GM23338 (cell line): ENCODE measurements around the gene SPIRE2. TPM values are rescaled to one million over a fixed set of nuclear protein-coding genes. Genes with fewer than 3 reads are reported as not detected.

Experiments
- ATAC-seq: fragments of 200-7000 bp; cut with Tn5 transposase; 3 replicates; pipeline ENCODE4 v1.9.1; 2020
- DNase-seq: peaks from one replicate; pipeline ENCODE4 v3.0.0-alpha.2; 2015; ENCODE audit warnings: low spot score
- H2AFZ ChIP-seq: fragments of 200-600 bp; sonication (generic); 2 replicates; pipeline ENCODE4 v1.8.0; 2016; ENCODE audit warnings: antibody characterized with exemption, mild to moderate bottlenecking, moderate library complexity
- H3F3A ChIP-seq: fragments of 200-600 bp; sonication (generic); replicated peaks from 2 replicates; pipeline ENCODE4 v1.8.0; 2017; ENCODE audit warnings: antibody characterized with exemption, mixed run types, low read depth
- H3K27ac ChIP-seq: fragments of 200-600 bp; sonication (generic); 2 replicates; pipeline ENCODE4 v1.6.1; 2016; ENCODE audit warnings: low read depth
- H3K27me3 ChIP-seq: fragments of 200-600 bp; sonication (generic); 2 replicates; pipeline ENCODE4 v1.8.0; 2016; ENCODE audit warnings: mild to moderate bottlenecking, mixed run types, moderate library complexity; ENCODE audit not compliant: insufficient read depth
- H3K36me3 ChIP-seq: fragments of 200-600 bp; sonication (generic); 2 replicates; pipeline ENCODE4 v1.8.0; 2016; ENCODE audit warnings: mild to moderate bottlenecking; ENCODE audit not compliant: insufficient read depth
- H3K4me1 ChIP-seq: fragments of 200-600 bp; sonication (generic); 2 replicates; pipeline ENCODE4 v1.8.0; 2016; ENCODE audit warnings: mild to moderate bottlenecking, moderate library complexity; ENCODE audit not compliant: insufficient read depth
- H3K4me2 ChIP-seq: fragments of 200-600 bp; sonication (generic); 2 replicates; pipeline ENCODE4 v1.7.1; 2017; ENCODE audit warnings: mixed run types
- H3K4me3 ChIP-seq: fragments of 200-600 bp; sonication (generic); 2 replicates; pipeline ENCODE4 v1.6.1; 2016; ENCODE audit warnings: mixed run types
- H3K79me2 ChIP-seq: fragments of 200-600 bp; sonication (generic); replicated peaks from 2 replicates; pipeline ENCODE4 v1.8.0; 2017; ENCODE audit warnings: mild to moderate bottlenecking; ENCODE audit not compliant: insufficient read depth
- H3K9me2 ChIP-seq: fragments of 200-600 bp; sonication (generic); 2 replicates; pipeline ENCODE4 v1.8.0; 2017; ENCODE audit not compliant: insufficient read depth
- H4K20me1 ChIP-seq: fragments of 200-600 bp; sonication (generic); replicated peaks from 2 replicates; pipeline ENCODE4 v1.8.0; 2017; ENCODE audit warnings: mild to moderate bottlenecking; ENCODE audit not compliant: insufficient read depth
- H3K27ac Mint-ChIP-seq: 2 replicates; pipeline ENCODE4 v1.8.0; 2020; ENCODE audit warnings: inconsistent platforms, mild to moderate bottlenecking, moderate library complexity, mixed read lengths
- H3K27me3 Mint-ChIP-seq: 3 replicates; pipeline ENCODE4 v1.8.0; 2022; ENCODE audit warnings: low read depth, mild to moderate bottlenecking, moderate library complexity, mixed read lengths, inconsistent platforms; ENCODE audit not compliant: insufficient read depth, poor library complexity
- H3K36me3 Mint-ChIP-seq: 3 replicates; pipeline ENCODE4 v1.8.0; 2021; ENCODE audit warnings: low read depth, mild to moderate bottlenecking, inconsistent platforms, moderate library complexity, mixed read lengths
- H3K4me1 Mint-ChIP-seq: 3 replicates; pipeline ENCODE4 v1.8.0; 2020; ENCODE audit warnings: mild to moderate bottlenecking, inconsistent platforms, mixed read lengths
- H3K4me3 Mint-ChIP-seq: 3 replicates; pipeline ENCODE4 v1.8.0; 2021; ENCODE audit warnings: moderate library complexity, mild to moderate bottlenecking, inconsistent platforms, mixed read lengths
- H3K9me3 Mint-ChIP-seq: 3 replicates; pipeline ENCODE4 v1.8.0; 2020; ENCODE audit warnings: moderate library complexity, mild to moderate bottlenecking, inconsistent platforms, mixed read lengths
- EZH2phosphoT487 ChIP-seq: fragments of 200-600 bp; sonication (generic); IDR thresholded peaks from one replicate; pipeline ENCODE4 v1.8.1; 2018; ENCODE audit warnings: antibody characterized with exemption; ENCODE audit not compliant: unreplicated experiment
- JUNB ChIP-seq: IDR thresholded peaks from one replicate; pipeline ENCODE4 v1.6.1; 2016; ENCODE audit warnings: antibody characterized with exemption; ENCODE audit not compliant: unreplicated experiment
- POLR2AphosphoS5 ChIP-seq: IDR thresholded peaks from 2 replicates; pipeline ENCODE4 v1.6.1; 2016; ENCODE audit warnings: antibody characterized with exemption, low read depth
- STAT1 ChIP-seq: IDR thresholded peaks from one replicate; pipeline ENCODE4 v1.6.1; 2016; ENCODE audit warnings: antibody characterized with exemption; ENCODE audit not compliant: unreplicated experiment
- ZNF114 ChIP-seq: fragments of 250-450 bp; sonication (Bioruptor Pico); IDR thresholded peaks from 2 replicates; pipeline ENCODE4 v1.5.0; 2020; ENCODE audit warnings: mild to moderate bottlenecking, moderate library complexity
- polyA plus RNA-seq: library from polyadenylated mRNA; unstranded; fragments of >200 nt; fragmentation: Nextera tagmentation; extraction: Ambion mirVana; gene quantifications from 2 replicates; pipeline ENCODE4 v1.2.1, GENCODE V29; 2016
- total RNA-seq: library from RNA; depleted of rRNA; stranded (reverse); fragments of >200 nt; shearing (Covaris generic); gene quantifications from 2 replicates; pipeline ENCODE4 v1.2.3, GENCODE V29; 2014
- TF ChIP-seq, protein P1 (sequence below): fragments of 250-450 bp; sonication (Bioruptor Pico); IDR thresholded peaks from 2 replicates; pipeline ENCODE4 v1.5.0; 2020; ENCODE audit warnings: mild to moderate bottlenecking, moderate library complexity
- TF ChIP-seq, protein P2 (sequence below), 2 experiments: fragments of 200-600 bp in 1 of 2; sonication (generic) in 1 of 2; conservative IDR thresholded peaks; 2 replicates each; pipeline versions ENCODE4 v1.5.1 to v1.6.1; 2016 to 2017; ENCODE audit warnings: antibody characterized with exemption in 2 of 2, low read depth in 2 of 2, mild to moderate bottlenecking in 2 of 2, moderate library complexity in 1 of 2

SPIRE2 gene
- total and polyA plus RNA-seq, 2 experiments from 2014 or later: 5.0 to 15.2 TPM

DNA sequence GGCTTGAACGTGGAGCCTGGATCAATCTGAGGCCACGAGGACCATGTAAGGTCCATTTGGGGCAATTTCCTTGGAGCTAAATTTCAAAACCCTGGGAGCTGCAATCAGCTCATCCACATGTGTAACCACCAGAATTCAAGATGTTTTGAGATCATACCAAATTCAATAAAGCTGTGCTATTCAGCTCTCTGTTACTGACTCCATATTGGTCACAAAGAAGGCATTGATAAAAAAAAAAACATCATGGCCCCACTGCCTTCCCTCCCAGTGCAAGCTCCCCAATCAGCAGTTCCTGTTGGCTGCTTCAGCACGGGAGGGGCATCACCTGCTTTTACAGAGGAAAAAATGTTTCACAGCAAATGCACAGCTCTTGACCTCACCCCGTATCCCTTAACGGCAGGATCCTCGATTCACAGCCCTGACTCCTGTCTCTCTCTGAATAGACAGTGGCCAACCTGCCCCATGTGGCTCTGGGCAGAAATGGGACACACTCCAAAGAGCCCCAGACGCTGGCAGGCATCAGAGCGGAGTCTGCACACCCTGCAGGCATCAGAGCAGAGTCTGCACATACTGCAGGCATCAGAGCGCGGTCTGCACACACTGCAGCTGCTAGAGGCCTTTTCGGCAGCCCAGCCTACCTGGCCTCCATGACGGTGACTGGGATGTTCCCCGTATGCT lies 48.9 kb upstream of the SPIRE2 start (continued):
- TF ChIP-seq, protein P1, sequence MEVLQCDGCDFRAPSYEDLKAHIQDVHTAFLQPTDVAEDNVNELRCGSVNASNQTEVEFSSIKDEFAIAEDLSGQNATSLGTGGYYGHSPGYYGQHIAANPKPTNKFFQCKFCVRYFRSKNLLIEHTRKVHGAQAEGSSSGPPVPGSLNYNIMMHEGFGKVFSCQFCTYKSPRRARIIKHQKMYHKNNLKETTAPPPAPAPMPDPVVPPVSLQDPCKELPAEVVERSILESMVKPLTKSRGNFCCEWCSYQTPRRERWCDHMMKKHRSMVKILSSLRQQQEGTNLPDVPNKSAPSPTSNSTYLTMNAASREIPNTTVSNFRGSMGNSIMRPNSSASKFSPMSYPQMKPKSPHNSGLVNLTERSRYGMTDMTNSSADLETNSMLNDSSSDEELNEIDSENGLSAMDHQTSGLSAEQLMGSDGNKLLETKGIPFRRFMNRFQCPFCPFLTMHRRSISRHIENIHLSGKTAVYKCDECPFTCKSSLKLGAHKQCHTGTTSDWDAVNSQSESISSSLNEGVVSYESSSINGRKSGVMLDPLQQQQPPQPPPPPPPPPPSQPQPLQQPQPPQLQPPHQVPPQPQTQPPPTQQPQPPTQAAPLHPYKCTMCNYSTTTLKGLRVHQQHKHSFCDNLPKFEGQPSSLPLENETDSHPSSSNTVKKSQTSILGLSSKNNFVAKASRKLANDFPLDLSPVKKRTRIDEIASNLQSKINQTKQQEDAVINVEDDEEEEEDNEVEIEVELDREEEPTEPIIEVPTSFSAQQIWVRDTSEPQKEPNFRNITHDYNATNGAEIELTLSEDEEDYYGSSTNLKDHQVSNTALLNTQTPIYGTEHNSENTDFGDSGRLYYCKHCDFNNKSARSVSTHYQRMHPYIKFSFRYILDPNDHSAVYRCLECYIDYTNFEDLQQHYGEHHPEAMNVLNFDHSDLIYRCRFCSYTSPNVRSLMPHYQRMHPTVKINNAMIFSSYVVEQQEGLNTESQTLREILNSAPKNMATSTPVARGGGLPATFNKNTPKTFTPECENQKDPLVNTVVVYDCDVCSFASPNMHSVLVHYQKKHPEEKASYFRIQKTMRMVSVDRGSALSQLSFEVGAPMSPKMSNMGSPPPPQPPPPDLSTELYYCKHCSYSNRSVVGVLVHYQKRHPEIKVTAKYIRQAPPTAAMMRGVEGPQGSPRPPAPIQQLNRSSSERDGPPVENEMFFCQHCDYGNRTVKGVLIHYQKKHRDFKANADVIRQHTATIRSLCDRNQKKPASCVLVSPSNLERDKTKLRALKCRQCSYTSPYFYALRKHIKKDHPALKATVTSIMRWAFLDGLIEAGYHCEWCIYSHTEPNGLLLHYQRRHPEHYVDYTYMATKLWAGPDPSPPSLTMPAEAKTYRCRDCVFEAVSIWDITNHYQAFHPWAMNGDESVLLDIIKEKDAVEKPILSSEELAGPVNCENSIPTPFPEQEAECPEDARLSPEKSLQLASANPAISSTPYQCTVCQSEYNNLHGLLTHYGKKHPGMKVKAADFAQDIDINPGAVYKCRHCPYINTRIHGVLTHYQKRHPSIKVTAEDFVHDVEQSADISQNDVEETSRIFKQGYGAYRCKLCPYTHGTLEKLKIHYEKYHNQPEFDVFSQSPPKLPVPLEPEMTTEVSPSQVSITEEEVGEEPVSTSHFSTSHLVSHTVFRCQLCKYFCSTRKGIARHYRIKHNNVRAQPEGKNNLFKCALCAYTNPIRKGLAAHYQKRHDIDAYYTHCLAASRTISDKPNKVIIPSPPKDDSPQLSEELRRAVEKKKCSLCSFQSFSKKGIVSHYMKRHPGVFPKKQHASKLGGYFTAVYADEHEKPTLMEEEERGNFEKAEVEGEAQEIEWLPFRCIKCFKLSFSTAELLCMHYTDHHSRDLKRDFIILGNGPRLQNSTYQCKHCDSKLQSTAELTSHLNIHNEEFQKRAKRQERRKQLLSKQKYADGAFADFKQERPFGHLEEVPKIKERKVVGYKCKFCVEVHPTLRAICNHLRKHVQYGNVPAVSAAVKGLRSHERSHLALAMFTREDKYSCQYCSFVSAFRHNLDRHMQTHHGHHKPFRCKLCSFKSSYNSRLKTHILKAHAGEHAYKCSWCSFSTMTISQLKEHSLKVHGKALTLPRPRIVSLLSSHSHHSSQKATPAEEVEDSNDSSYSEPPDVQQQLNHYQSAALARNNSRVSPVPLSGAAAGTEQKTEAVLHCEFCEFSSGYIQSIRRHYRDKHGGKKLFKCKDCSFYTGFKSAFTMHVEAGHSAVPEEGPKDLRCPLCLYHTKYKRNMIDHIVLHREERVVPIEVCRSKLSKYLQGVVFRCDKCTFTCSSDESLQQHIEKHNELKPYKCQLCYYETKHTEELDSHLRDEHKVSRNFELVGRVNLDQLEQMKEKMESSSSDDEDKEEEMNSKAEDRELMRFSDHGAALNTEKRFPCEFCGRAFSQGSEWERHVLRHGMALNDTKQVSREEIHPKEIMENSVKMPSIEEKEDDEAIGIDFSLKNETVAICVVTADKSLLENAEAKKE (CRISPR knock-in tag): no peak
- TF ChIP-seq JUNB (no peak), EZH2phosphoT487 (no peak), STAT1 (no peak)

DNA sequence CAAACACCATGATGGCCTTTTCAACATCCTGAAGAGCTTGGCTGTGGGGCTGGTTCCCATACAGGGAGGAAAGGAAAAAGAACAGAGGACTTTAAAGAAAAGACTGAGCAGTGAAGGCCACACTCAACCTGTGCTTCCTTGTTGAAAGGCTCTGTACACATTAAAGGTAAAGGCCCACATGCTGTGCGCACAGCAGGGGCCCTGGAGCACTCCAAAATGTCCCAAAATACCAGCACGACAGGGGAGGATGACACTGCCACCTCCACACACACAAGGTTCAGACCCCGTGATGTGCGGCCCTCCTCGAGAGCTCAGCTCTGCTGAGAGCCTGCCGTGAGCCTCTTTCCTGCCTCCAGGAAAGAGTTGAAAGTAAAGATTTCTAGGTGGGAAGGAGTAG lies 48.4 kb upstream of the SPIRE2 start:
- Mint-ChIP-seq H3K27me3 (peaks cover 9% of the 10 kb centered on the region), H3K9me3 (no peaks in the 10 kb centered on the region), H3K36me3 (peaks cover 71% of the 10 kb centered on the region), H3K4me3 (no peak overlapping the region), H3K27ac (peak overlapping the region; percentile 70; the same call in 1 of the 2 replicates), H3K4me1 (no peaks in the 10 kb centered on the region; the same call in 2 of the 3 replicates)
- H3K36me3 ChIP-seq: peaks cover 29% of the 10 kb centered on the region
- H3K4me2 ChIP-seq: no peak overlapping the region
- 0 out of 2 replicates have a peak, but pooled peaks cover 4% of the 10 kb centered on the region for H3F3A ChIP-seq
- H3K4me1 ChIP-seq: no peaks in the 10 kb centered on the region
- ATAC-seq (peak; percentile 68), DNase-seq (no peak)
- no peak overlapping the region for H2AFZ ChIP-seq
- no peaks in the 10 kb centered on the region for H3K9me2 ChIP-seq
- H3K27me3 ChIP-seq: no peaks in the 10 kb centered on the region
- no peak overlapping the region for H3K4me3 ChIP-seq
- H4K20me1 ChIP-seq: no peaks in the 10 kb centered on the region; the same call in 1 of the 2 replicates
- H3K79me2 ChIP-seq: no peaks in the 10 kb centered on the region
- H3K27ac ChIP-seq: no peak overlapping the region
- TF ChIP-seq EZH2phosphoT487: no peak
- TF ChIP-seq, protein P2, sequence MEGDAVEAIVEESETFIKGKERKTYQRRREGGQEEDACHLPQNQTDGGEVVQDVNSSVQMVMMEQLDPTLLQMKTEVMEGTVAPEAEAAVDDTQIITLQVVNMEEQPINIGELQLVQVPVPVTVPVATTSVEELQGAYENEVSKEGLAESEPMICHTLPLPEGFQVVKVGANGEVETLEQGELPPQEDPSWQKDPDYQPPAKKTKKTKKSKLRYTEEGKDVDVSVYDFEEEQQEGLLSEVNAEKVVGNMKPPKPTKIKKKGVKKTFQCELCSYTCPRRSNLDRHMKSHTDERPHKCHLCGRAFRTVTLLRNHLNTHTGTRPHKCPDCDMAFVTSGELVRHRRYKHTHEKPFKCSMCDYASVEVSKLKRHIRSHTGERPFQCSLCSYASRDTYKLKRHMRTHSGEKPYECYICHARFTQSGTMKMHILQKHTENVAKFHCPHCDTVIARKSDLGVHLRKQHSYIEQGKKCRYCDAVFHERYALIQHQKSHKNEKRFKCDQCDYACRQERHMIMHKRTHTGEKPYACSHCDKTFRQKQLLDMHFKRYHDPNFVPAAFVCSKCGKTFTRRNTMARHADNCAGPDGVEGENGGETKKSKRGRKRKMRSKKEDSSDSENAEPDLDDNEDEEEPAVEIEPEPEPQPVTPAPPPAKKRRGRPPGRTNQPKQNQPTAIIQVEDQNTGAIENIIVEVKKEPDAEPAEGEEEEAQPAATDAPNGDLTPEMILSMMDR (conservative IDR thresholded peaks at IDR 0.05; ENCODE audit: low read depth in 2 of 2): no peak
- no peak for TF ChIP-seq JUNB
- no peak for TF ChIP-seq POLR2AphosphoS5
- TF ChIP-seq, protein P1 (CRISPR knock-in tag): no peak
- TF ChIP-seq ZNF114: no peak
